GM12865 (cell line): ENCODE measurements around the gene SLC13A2.

ENCODE experiments used
- DNase-seq: peaks from one replicate; pipeline ENCODE4 v3.0.0; 2010; ENCODE audit warnings: low read depth
- H3K4me3 ChIP-seq: 2 replicates; pipeline ENCODE4 v1.5.1; 2011; ENCODE audit warnings: mild to moderate bottlenecking, low read depth, low read length, control low read depth
- CTCF ChIP-seq: IDR thresholded peaks from 2 replicates; pipeline ENCODE4 v1.5.1; 2011; ENCODE audit warnings: low read length, control low read depth, low read depth, inconsistent platforms; ENCODE audit not compliant: insufficient read depth; ENCODE audit errors: missing control alignments

The SLC13A2 gene

GRCh38 chr17:28537219-28537610, 63.8 kb downstream of the SLC13A2 start:
- no peak for TF ChIP-seq CTCF
- no peak for DNase-seq
- H3K4me3 ChIP-seq: no peak overlapping the region

GRCh38 chr17:28538296-28538895, 65.0 kb downstream of the SLC13A2 start:
- no peak for DNase-seq
- no peak for TF ChIP-seq CTCF
- no peak overlapping the region for H3K4me3 ChIP-seq

GRCh38 chr17:28540231-28540630, 66.8 kb downstream of the SLC13A2 start:
- no peak overlapping the region for H3K4me3 ChIP-seq
- TF ChIP-seq CTCF: no peak
- DNase-seq: no peak

- DNase-seq: no peak
- no peak for TF ChIP-seq CTCF
- H3K4me3 ChIP-seq: no peak overlapping the region
Observed at GRCh38 chr17:28541439-28541838, 68.0 kb downstream of the SLC13A2 start.

- no peak overlapping the region for H3K4me3 ChIP-seq
- no peak for DNase-seq
- no peak for TF ChIP-seq CTCF
Observed at GRCh38 chr17:28544402-28545140, 71.1 kb downstream of the SLC13A2 start.

GRCh38 chr17:28545141-28545503, 71.7 kb downstream of the SLC13A2 start:
- no peak for DNase-seq
- H3K4me3 ChIP-seq: no peak overlapping the region
- TF ChIP-seq CTCF: no peak
